HepG2 (cell line): Measurements from ENCODE around the gene COQ8A. TPM values are rescaled to one million over a fixed set of nuclear protein-coding genes. Genes with fewer than 3 reads are reported as not detected.

ENCODE experiments used
- ATAC-seq: fragments of 200-7000 bp; cut with Tn5 transposase; 3 replicates; pipeline ENCODE4 v1.9.1; 2020; ENCODE audit warnings: mild to moderate bottlenecking, moderate library complexity
- BruUV-seq: library from RNA; stranded (reverse); fragments of 400-500 nt; replicated peaks from 2 replicates; lab custom pipeline; 2021; lab: Mats Ljungman, UMichigan
- CTCF ChIA-PET: fragments of 300-600 bp; formaldehyde crosslinking; extraction: SDS; loops from one replicate; lab custom pipeline; 2021; ENCODE audit warnings: low total read pairs, inconsistent platforms, low intra/inter-chr PET ratio; lab: Yijun Ruan, JAX
- POLR2A ChIA-PET: fragments of 350-600 bp; sonication (Branson Sonifier 250); formaldehyde crosslinking; loops from one replicate; lab custom pipeline; 2020; ENCODE audit warnings: antibody characterized with exemption, inconsistent platforms; lab: Yijun Ruan, JAX
- DNase-seq: peaks from one replicate; pipeline ENCODE4 v3.0.0-alpha.2; 2015; ENCODE audit warnings: low spot score
- FAIRE-seq: peaks from 3 replicates; lab custom pipeline; 2011; peaks lifted over from hg19 to GRCh38; lab: Jason Lieb, UNC
- H2AFZ ChIP-seq: one replicate; pipeline ENCODE4 v1.6.1; 2011; ENCODE audit warnings: low read length, inconsistent platforms
- H3K27ac ChIP-seq: fragments of 300-600 bp; 3 replicates; pipeline ENCODE4 v1.8.0; 2011; ENCODE audit warnings: mixed run types, mild to moderate bottlenecking, mixed read lengths, low read length, inconsistent platforms; ENCODE audit not compliant: insufficient read depth; ENCODE audit errors: extremely low read length
- H3K27me3 ChIP-seq, 2 experiments: fragments of 200-600 bp in 1 of 2; 2 replicates in 1 of 2; 3 replicates in 1 of 2; pipeline versions ENCODE4 v1.6.0 to v1.8.0; 2011; ENCODE audit warnings: low read length in 2 of 2, mild to moderate bottlenecking in 2 of 2, moderate library complexity in 2 of 2, inconsistent platforms in 1 of 2; ENCODE audit not compliant: insufficient read depth in 2 of 2, control insufficient read depth in 1 of 2
- H3K36me3 ChIP-seq, 2 experiments: fragments of 200-600 bp in 1 of 2; replicated peaks in 1 of 2; 2 replicates in 1 of 2; 3 replicates in 1 of 2; pipeline versions ENCODE4 v1.5.1 to v1.8.0; 2011; ENCODE audit warnings: low read length in 2 of 2, inconsistent platforms in 1 of 2; ENCODE audit not compliant: insufficient read depth in 2 of 2, control insufficient read depth in 1 of 2
- H3K4me1 ChIP-seq: 2 replicates; pipeline ENCODE4 v1.5.1; 2012; ENCODE audit warnings: low read length, inconsistent platforms; ENCODE audit not compliant: insufficient read depth
- H3K4me2 ChIP-seq: 2 replicates; pipeline ENCODE4 v1.6.0; 2011; ENCODE audit warnings: low read depth, low read length, inconsistent platforms
- H3K4me3 ChIP-seq, 3 experiments: fragments of 200-600 bp in 1 of 3; sonication (generic), shearing (Covaris generic) in 1 of 3; replicated peaks in 1 of 3; 2 replicates each; pipeline ENCODE4 v1.5.1; 2011 to 2016; ENCODE audit warnings: low read length in 3 of 3, inconsistent platforms in 2 of 3, low read depth in 2 of 3, mild to moderate bottlenecking in 2 of 3, control low read depth in 1 of 3, mixed read lengths in 1 of 3; ENCODE audit not compliant: insufficient read depth in 1 of 3
- H3K79me2 ChIP-seq: one replicate; pipeline ENCODE4 v1.6.1; 2011; ENCODE audit warnings: low read length, inconsistent platforms; ENCODE audit not compliant: insufficient read depth
- H3K9ac ChIP-seq: 2 replicates; pipeline ENCODE4 v1.6.0; 2011; ENCODE audit warnings: mild to moderate bottlenecking, low read depth, low read length, inconsistent platforms; ENCODE audit not compliant: insufficient read depth
- H3K9me3 ChIP-seq: 2 replicates; pipeline ENCODE4 v1.5.1; 2012; ENCODE audit warnings: mild to moderate bottlenecking, low read length
- H4K20me1 ChIP-seq: 2 replicates; pipeline ENCODE4 v1.6.0; 2011; ENCODE audit warnings: inconsistent platforms, mild to moderate bottlenecking, low read length, moderate library complexity; ENCODE audit not compliant: insufficient read depth
- AGO2 ChIP-seq: fragments of 200-400 bp; formaldehyde crosslinking; optimal IDR thresholded peaks from 2 replicates; pipeline ENCODE3; 2017; ENCODE audit warnings: mild to moderate bottlenecking, low read depth, low read length, moderate library complexity
- CREB1 ChIP-seq, 2 experiments: fragments of 450-650 bp in 1 of 2; IDR thresholded peaks; 2 replicates each; pipeline ENCODE4 v1.6.1; 2016 to 2017; ENCODE audit warnings: control low read depth in 1 of 2, mild to moderate bottlenecking in 1 of 2, missing compliant biosample characterization in 1 of 2, missing genetic modification characterization in 1 of 2
- JUNB ChIP-seq: sonication (generic); formaldehyde crosslinking; IDR thresholded peaks from 2 replicates; pipeline ENCODE4 v1.8.0; 2022; ENCODE audit warnings: missing genetic modification reagents, mild to moderate bottlenecking, borderline replicate concordance
- NCOR1 ChIP-seq: fragments of 200-600 bp; sonication (generic); IDR thresholded peaks from 2 replicates; pipeline ENCODE4 v1.7.0; 2017; ENCODE audit warnings: antibody characterized with exemption, low read length, borderline replicate concordance
- WIZ ChIP-seq: sonication (generic); formaldehyde crosslinking; IDR thresholded peaks from 2 replicates; pipeline ENCODE4 v1.5.1; 2020; ENCODE audit warnings: mild to moderate bottlenecking, missing genetic modification reagents
- ZBTB20 ChIP-seq: sonication (generic); formaldehyde crosslinking; IDR thresholded peaks from 2 replicates; pipeline ENCODE4 v1.8.1; 2023; ENCODE audit warnings: missing genetic modification reagents, low read depth, mild to moderate bottlenecking, borderline replicate concordance
- ZNF232 ChIP-seq: sonication (generic); formaldehyde crosslinking; IDR thresholded peaks from 2 replicates; pipeline ENCODE4 v1.4.0; 2020; ENCODE audit warnings: missing genetic modification reagents, borderline replicate concordance
- ZNF678 ChIP-seq: sonication (generic); formaldehyde crosslinking; IDR thresholded peaks from 2 replicates; pipeline ENCODE4 v1.4.0; 2020; ENCODE audit warnings: mild to moderate bottlenecking, missing genetic modification reagents
- ZNF775 ChIP-seq: sonication (generic); formaldehyde crosslinking; IDR thresholded peaks from 2 replicates; pipeline ENCODE4 v1.4.0; 2020; ENCODE audit warnings: missing genetic modification reagents, mild to moderate bottlenecking, moderate library complexity, borderline replicate concordance
- WGBS: methylation state at CpG from one replicate; pipeline ENCODE4 v1.1.6; 2017; ENCODE audit warnings: low lambda C conversion rate; 5-methylcytosine and 5-hydroxymethylcytosine counted together
- in situ Hi-C: cut with HindIII; loops from 2 replicates; pipeline ENCODE4 v1.10.0; 2017; ENCODE audit warnings: low pct_unique_long_range_greater_than_20kb; ENCODE audit not compliant: extremely low pct_ligation_motif_present
- intact Hi-C: fragments of 100-400 bp; cut with micrococcal nuclease; formaldehyde crosslinking; loops from one replicate; pipeline ENCODE4 v1.10.0; 2022; ENCODE audit not compliant: unreplicated experiment
- polyA plus RNA-seq, 8 experiments: library from polyadenylated mRNA; depleted of rRNA in 3 of 8; stranded (reverse) in 7 of 8; unstranded in 1 of 8; fragments of >200 nt; fragmentation: Illumina TruSeq in 4 of 8; extraction: Trizol in 4 of 8; gene quantifications; 2 replicates each; pipeline versions ENCODE4 v1.2.1 to v1.2.3, GENCODE V29; 2011 to 2016; ENCODE audit warnings: low read depth in 4 of 8, missing spikeins in 1 of 8, mixed read lengths in 1 of 8; ENCODE audit not compliant: insufficient read depth in 1 of 8
- total RNA-seq, 5 experiments: library from RNA; depleted of rRNA; stranded (reverse); fragments of >200 nt; fragmentation: Illumina TruSeq; extraction: Trizol; gene quantifications; 2 replicates each; pipeline ENCODE4 v1.2.3, GENCODE V29; 2016; ENCODE audit warnings: low read depth in 1 of 5
- TF ChIP-seq, protein P1 (sequence below): sonication (generic); formaldehyde crosslinking; IDR thresholded peaks from 2 replicates; pipeline ENCODE4 v1.5.0; 2020; ENCODE audit warnings: mild to moderate bottlenecking, missing genetic modification reagents
- TF ChIP-seq, protein P2 (sequence below): sonication (generic); formaldehyde crosslinking; IDR thresholded peaks from 2 replicates; pipeline ENCODE4 v1.4.0; 2020; ENCODE audit warnings: missing genetic modification reagents
- TF ChIP-seq, protein P3 (sequence below): sonication (generic); formaldehyde crosslinking; IDR thresholded peaks from 2 replicates; pipeline ENCODE4 v1.5.0; 2020; ENCODE audit warnings: mild to moderate bottlenecking, missing genetic modification reagents, borderline replicate concordance

The COQ8A gene
- total and polyA plus RNA-seq, 2 of the 13 experiments (the other 11 are each of a cell fraction or from before 2014, with no cell fraction given): 60.4 to 88.7 TPM

DNA sequence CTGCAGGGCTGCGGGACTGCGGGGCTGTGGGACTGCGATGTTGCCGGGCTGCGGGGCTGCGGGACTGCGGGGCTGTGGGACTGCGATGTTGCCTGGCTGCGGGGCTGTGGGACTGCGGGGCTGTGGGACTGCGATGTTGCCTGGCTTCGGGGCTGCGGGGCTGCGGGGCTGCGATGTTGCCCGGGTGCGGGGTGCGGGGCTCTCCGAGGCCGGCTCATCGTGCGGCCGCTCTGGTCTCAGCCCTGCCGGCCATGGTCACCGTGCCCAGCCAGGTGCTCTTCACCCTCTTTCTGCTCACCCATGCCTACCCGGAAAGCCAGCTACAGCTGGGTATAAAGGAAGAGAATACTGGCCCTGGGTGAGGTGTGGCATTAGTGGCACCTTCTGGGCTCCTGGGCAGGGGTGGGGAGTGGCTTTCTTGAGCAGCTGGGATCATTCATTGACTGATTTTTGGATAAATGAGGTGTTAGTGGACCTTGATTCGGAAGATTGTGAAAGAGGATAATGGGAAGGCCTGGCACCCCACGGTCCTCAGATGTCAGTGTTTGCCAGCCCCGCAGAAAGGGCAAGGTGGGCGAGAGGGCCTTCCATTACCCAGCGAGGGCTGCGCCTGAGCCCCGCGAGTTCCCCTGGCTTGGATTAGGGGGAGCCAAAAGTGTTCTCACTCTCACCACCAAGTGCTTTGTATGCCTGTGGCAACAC is 36.3 kb downstream of the COQ8A start:
- Histone ChIP-seq H3K4me2 (no peak overlapping the region), H3K36me3 (peaks cover 21 to 45% of the 10 kb centered on the region in 2 experiments), H2AFZ (no peak overlapping the region), H3K4me3 (no peak overlapping the region), H3K79me2 (peaks cover 19% of the 10 kb centered on the region), H3K27ac (no peak overlapping the region), H3K27me3 (no peaks in the 10 kb centered on the region; a peak in 1 of 5 replicates), H3K9ac (no peak overlapping the region), H3K9me3 (peaks cover 6% of the 10 kb centered on the region; the same call in 1 of the 2 replicates), H3K4me1 (peaks cover 41% of the 10 kb centered on the region), H4K20me1 (peaks cover 11% of the 10 kb centered on the region; the same call in 1 of the 2 replicates)
- WGBS: 98% methylated on average over 26 of the region's 34 CpGs
- no peak for FAIRE-seq
- no peak for TF ChIP-seq ZNF232 (CRISPR knock-in tag)
- peak; percentile 54 for TF ChIP-seq AGO2
- no TSS peak for BruUV-seq
- POLR2A ChIA-PET: no interaction called here
- CTCF ChIA-PET: no interaction called here
- no peak for DNase-seq
- no peak for ATAC-seq
- in situ Hi-C loops: no loop called here
- intact Hi-C loops: no loop called here

DNA sequence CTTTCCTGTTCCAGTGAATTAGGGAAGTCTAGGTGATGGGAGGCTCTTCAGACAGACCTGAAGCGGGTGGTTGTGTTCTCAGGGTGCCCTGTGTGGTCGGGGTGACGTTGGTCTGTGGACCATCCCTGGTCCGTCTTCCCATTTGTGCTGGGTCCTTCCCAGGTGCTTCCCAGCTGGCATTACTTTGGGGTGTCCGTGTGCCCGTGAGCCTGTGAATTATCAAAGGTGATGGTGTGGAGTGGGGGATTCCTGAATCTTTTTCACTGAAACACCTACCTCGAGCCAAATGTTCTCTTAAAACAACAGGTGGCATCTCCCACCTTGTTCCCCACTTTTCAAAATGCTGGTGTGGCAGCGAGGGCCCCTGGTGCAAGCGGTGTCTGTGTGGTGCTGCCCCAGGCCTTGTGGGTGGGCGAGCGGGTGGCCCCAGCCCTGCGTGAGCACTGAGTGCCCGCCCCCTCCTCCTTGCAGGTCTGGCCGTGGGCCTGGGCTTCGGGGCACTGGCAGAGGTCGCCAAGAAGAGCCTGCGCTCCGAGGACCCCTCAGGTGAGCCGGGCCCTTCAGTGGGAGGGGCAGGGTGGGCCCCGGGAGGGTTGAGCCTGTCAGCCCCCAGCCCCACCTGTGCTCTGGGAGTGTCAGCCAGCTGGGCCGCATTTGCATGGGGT is 37.0 kb downstream of the COQ8A start:
- Histone ChIP-seq H2AFZ (no peak overlapping the region), H3K27me3 (no peaks in the 10 kb centered on the region; a peak in 1 of 5 replicates), H3K4me2 (no peak overlapping the region), H3K4me1 (peaks cover 37% of the 10 kb centered on the region), H3K9me3 (no peaks in the 10 kb centered on the region), H3K36me3 (peaks cover 23 to 41% of the 10 kb centered on the region in 2 experiments), H3K4me3 (no peak overlapping the region), H3K79me2 (peaks cover 12% of the 10 kb centered on the region), H3K9ac (no peak overlapping the region), H4K20me1 (peaks cover 11% of the 10 kb centered on the region; the same call in 1 of the 2 replicates), H3K27ac (no peak overlapping the region)
- FAIRE-seq (no peak), DNase-seq (no peak), ATAC-seq (no peak)
- no peak for TF ChIP-seq WIZ (CRISPR knock-in tag)
- no peak for TF ChIP-seq JUNB (CRISPR knock-in tag)
- no peak for TF ChIP-seq ZNF775
- TF ChIP-seq, protein P1, sequence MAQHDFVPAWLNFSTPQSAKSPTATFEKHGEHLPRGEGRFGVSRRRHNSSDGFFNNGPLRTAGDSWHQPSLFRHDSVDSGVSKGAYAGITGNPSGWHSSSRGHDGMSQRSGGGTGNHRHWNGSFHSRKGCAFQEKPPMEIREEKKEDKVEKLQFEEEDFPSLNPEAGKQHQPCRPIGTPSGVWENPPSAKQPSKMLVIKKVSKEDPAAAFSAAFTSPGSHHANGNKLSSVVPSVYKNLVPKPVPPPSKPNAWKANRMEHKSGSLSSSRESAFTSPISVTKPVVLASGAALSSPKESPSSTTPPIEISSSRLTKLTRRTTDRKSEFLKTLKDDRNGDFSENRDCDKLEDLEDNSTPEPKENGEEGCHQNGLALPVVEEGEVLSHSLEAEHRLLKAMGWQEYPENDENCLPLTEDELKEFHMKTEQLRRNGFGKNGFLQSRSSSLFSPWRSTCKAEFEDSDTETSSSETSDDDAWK (CRISPR knock-in tag): no peak
- TF ChIP-seq ZBTB20: no peak
- TF ChIP-seq, protein P2, sequence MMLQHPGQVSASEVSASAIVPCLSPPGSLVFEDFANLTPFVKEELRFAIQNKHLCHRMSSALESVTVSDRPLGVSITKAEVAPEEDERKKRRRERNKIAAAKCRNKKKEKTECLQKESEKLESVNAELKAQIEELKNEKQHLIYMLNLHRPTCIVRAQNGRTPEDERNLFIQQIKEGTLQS (CRISPR knock-in tag): no peak
- no peak for TF ChIP-seq CREB1 (IDR thresholded peaks at IDR 0.05)
- TF ChIP-seq CREB1 (CRISPR knock-in tag; IDR thresholded peaks at IDR 0.05): no peak
- TF ChIP-seq, protein P3, sequence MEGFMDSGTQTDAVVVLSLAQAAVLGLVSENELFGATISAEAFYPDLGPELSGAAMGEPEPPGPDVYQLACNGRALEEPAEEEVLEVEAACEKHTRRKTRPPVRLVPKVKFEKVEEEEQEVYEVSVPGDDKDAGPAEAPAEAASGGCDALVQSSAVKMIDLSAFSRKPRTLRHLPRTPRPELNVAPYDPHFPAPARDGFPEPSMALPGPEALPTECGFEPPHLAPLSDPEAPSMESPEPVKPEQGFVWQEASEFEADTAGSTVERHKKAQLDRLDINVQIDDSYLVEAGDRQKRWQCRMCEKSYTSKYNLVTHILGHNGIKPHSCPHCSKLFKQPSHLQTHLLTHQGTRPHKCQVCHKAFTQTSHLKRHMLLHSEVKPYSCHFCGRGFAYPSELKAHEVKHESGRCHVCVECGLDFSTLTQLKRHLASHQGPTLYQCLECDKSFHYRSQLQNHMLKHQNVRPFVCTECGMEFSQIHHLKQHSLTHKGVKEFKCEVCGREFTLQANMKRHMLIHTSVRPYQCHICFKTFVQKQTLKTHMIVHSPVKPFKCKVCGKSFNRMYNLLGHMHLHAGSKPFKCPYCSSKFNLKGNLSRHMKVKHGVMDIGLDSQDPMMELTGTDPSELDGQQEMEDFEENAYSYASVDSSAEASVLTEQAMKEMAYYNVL: no peak
- TF ChIP-seq ZNF678 (CRISPR knock-in tag): no peak
- no peak for TF ChIP-seq NCOR1
- no TSS peak for BruUV-seq
- in situ Hi-C loops: no loop called here
- 95% methylated on average over 11 of the region's 21 CpGs for WGBS
- ChIA-PET POLR2A (no interaction called here), CTCF (no interaction called here)
- intact Hi-C loops: no loop called here
